ENCODE data around the gene AKAP9. TPM values are rescaled to one million over a fixed set of nuclear protein-coding genes. Genes with fewer than 3 reads are reported as not detected.
A peak's percentile ranks its signal among the peaks of the same experiment; 100 is the strongest.

Gene AKAP9
- total and polyA plus RNA-seq, 9 of the 15 experiments (the other 6 are each of a cell fraction or from before 2014, with no cell fraction given) = 25.5 to 80.9 (median 46.3) TPM

- TF ChIP-seq TRIM25 (IDR thresholded peaks at IDR 0.05; ENCODE audit: borderline replicate concordance) (no peak), ETS1 (conservative IDR thresholded peaks at IDR 0.05; ENCODE audit: control insufficient read depth, low read depth, low read length) (no peak)
Measured at GRCh38 chr7:91918356-91918755, 22.3 kb upstream of the AKAP9 start (continued).

GRCh38 chr7:91922857-91923256, 17.8 kb upstream of the AKAP9 start:
- H3K36me3 ChIP-seq (ENCODE audit: control insufficient read depth, insufficient read depth, low read length) = no peaks in the 10 kb centered on the region
- no peaks in the 10 kb centered on the region for H4K20me1 ChIP-seq (replicated peaks; ENCODE audit: control insufficient read depth, insufficient read depth, low read length)
- no peaks in the 10 kb centered on the region for H3K9me1 ChIP-seq (ENCODE audit: control insufficient read depth, insufficient read depth, low read length)
- H3K4me1 ChIP-seq (replicated peaks in 1 of 2; ENCODE audit: control insufficient read depth in 2 of 2, insufficient read depth in 2 of 2, low read length in 2 of 2) = no peaks in the 10 kb centered on the region
- BruUV-seq (replicated peaks) = no TSS peak
- H3K4me3 ChIP-seq = no peak overlapping the region
- ATAC-seq = no peak
- H3K9ac ChIP-seq (ENCODE audit: insufficient read depth in 1 of 2, low read depth in 2 of 2, low read length in 2 of 2) = no peak overlapping the region
- DNase-seq (ENCODE audit: extremely low read depth in 1 of 4, low spot score in 3 of 4) = no peak
- H3K79me2 ChIP-seq (ENCODE audit: control insufficient read depth, insufficient read depth, low read length) = no peaks in the 10 kb centered on the region
- 0 out of 2 replicates have a peak overlapping the region, but pooled peaks have one; percentile 16 for H2AFZ ChIP-seq (ENCODE audit: low read depth, low read length)
- no peaks in the 10 kb centered on the region for H3K27me3 ChIP-seq (ENCODE audit: control insufficient read depth in 2 of 2, insufficient read depth in 2 of 2, low read length in 2 of 2)
- no peaks in the 10 kb centered on the region for H3K9me3 ChIP-seq (replicated peaks; ENCODE audit: control insufficient read depth, insufficient read depth, low read depth, low read length)
- H3K4me2 ChIP-seq (ENCODE audit: insufficient read depth, low read length) = no peak overlapping the region
- in situ Hi-C loops (cut with MboI) = no loop called here
- intact Hi-C loops (cut with micrococcal nuclease) = no loop called here
- CTCF ChIA-PET (ENCODE audit: low intra/inter-chr PET ratio) = no interaction called here
- TF ChIP-seq MNT (conservative IDR thresholded peaks at IDR 0.05) = no peak
- TF ChIP-seq SRF (CRISPR knock-in tag; IDR thresholded peaks at IDR 0.05) = no peak
- TF ChIP-seq ZNF644 (tag; IDR thresholded peaks at IDR 0.05; ENCODE audit: low read depth) = no peak
- no peak for TF ChIP-seq ZSCAN32 (CRISPR knock-in tag; IDR thresholded peaks at IDR 0.05)
- TF ChIP-seq DNMT1 (IDR thresholded peaks at IDR 0.05) = no peak
- TF ChIP-seq MAFK (IDR thresholded peaks at IDR 0.05; ENCODE audit: low read length) = no peak
- TF ChIP-seq USF2 (CRISPR knock-in tag; IDR thresholded peaks at IDR 0.05) = no peak
- TF ChIP-seq CBFB (CRISPR knock-in tag; IDR thresholded peaks at IDR 0.05) = no peak
- no peak for TF ChIP-seq ZNF23 (CRISPR knock-in tag; IDR thresholded peaks at IDR 0.05)
- TF ChIP-seq RB1 (IDR thresholded peaks at IDR 0.05; ENCODE audit: low read depth) = no peak
- H3K27ac ChIP-seq (ENCODE audit: extremely low read depth, low read depth, low read length) = no peak overlapping the region
- WGBS (ENCODE audit: insufficient coverage, low coverage, missing lambda C conversion rate) = 52% methylated on average over 4 of the region's 4 CpGs
- POLR2A ChIA-PET = interaction anchor here (1.2 to 2.9 kb wide), 2 partner anchors 8 to 17 kb away, joined by 4 to 11 read pairs; partner anchors contain the start of gene AKAP9
- no peak for FAIRE-seq
